RWPE1 (cell line): Measurements from ENCODE around the gene FYN.

Source experiments
- CTCF ChIA-PET: fragments of 350-600 bp; sonication (Branson Sonifier 250); formaldehyde crosslinking; extraction: SDS; loops from one replicate; lab custom pipeline; 2021; lab: Yijun Ruan, JAX
- POLR2A ChIA-PET: fragments of 400-600 bp; formaldehyde crosslinking; extraction: SDS; loops from one replicate; lab custom pipeline; 2020; ENCODE audit warnings: antibody characterized with exemption; ENCODE audit not compliant: low non-redundant PET; lab: Yijun Ruan, JAX
- DNase-seq: peaks from one replicate; pipeline ENCODE4 v3.0.0; 2012; ENCODE audit warnings: low spot score
- H3K27ac ChIP-seq: fragments of 450-650 bp; 2 replicates; pipeline ENCODE4 v1.5.1; 2017
- TF ChIP-seq, protein P1 (sequence below): fragments of 450-650 bp; conservative IDR thresholded peaks from 2 replicates; pipeline ENCODE4 v1.5.1; 2017; ENCODE audit warnings: low read depth, mild to moderate bottlenecking

FYN gene

DNA sequence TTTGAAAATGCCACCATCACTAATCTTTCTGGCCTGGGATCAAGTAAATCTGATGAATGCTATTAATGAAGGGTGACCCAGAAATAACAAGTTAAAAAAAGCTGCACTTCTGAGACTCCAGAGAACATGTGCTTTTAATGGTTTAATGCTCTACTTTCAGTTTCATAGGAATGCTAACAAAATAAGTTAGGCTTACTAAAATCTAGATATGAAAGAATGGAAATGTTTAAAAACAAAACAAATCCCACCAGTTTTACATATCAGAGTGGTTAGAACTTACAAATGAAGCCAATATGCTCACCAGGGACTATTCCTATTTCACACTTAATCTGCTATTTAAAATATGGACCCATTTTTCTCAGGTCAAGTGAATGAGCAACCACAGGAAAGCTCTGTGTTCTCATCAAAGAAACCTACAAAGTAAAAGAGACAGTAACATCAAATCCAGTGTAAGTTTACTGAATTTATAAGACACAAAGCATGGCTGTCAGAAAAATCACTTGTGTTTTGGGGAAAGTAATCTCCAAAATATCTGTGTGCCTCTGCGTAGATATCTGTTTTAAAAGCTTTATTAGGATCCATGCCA is 40.3 kb downstream of the FYN start:
- TF ChIP-seq, protein P1, sequence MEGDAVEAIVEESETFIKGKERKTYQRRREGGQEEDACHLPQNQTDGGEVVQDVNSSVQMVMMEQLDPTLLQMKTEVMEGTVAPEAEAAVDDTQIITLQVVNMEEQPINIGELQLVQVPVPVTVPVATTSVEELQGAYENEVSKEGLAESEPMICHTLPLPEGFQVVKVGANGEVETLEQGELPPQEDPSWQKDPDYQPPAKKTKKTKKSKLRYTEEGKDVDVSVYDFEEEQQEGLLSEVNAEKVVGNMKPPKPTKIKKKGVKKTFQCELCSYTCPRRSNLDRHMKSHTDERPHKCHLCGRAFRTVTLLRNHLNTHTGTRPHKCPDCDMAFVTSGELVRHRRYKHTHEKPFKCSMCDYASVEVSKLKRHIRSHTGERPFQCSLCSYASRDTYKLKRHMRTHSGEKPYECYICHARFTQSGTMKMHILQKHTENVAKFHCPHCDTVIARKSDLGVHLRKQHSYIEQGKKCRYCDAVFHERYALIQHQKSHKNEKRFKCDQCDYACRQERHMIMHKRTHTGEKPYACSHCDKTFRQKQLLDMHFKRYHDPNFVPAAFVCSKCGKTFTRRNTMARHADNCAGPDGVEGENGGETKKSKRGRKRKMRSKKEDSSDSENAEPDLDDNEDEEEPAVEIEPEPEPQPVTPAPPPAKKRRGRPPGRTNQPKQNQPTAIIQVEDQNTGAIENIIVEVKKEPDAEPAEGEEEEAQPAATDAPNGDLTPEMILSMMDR = no peak
- CTCF ChIA-PET = no interaction called here
- no peak overlapping the region for H3K27ac ChIP-seq
- DNase-seq = no peak
- POLR2A ChIA-PET = no interaction called here

DNA sequence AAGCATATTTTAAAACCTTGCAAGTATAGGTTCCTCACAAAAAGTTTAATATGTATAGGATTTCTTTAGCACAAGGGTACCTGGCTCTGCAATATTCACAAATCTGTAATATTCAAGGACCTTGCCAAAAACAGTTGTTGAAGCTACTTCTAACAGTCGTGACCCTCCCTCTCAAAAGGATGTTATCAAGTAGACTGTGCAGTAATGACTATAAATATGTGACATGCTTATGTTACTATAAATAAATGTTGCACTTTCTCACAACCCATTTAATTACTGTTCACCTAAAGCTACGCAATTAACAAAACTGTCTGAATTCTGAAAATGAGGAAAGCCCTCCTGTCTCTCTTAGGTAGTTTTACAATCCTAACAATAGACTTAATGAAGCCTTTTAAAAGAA is 41.8 kb downstream of the FYN start:
- DNase-seq = no peak
- ChIA-PET CTCF (interaction anchor here (0.7 kb wide), 1 partner anchor 25 kb away, joined by 4 read pairs; no protein-coding TSS in a partner anchor), POLR2A (no interaction called here)
- H3K27ac ChIP-seq = no peak overlapping the region
- TF ChIP-seq, protein P1 = no peak

DNA sequence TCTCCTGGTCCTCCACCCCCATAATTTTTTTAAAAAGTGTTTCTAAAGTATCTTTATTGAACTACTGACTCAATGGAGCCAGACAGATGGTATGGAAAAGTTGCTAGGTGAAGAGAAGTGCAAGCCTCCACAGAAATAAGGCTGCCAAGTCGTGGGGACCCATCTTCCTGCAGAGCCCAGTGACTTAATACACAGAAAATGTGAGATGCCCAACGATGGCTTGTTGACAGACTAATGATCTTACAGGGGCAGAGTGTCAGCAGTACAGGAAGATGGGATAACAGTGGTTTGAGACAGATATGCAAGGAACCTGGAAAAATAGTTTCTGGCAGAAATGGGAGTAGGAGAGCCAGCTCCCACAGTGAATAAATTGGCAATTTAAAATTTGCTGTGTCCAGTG is 43.3 kb downstream of the FYN start:
- TF ChIP-seq, protein P1 = no peak
- ChIA-PET POLR2A (no interaction called here), CTCF (no interaction called here)
- no peak overlapping the region for H3K27ac ChIP-seq
- no peak for DNase-seq

DNA sequence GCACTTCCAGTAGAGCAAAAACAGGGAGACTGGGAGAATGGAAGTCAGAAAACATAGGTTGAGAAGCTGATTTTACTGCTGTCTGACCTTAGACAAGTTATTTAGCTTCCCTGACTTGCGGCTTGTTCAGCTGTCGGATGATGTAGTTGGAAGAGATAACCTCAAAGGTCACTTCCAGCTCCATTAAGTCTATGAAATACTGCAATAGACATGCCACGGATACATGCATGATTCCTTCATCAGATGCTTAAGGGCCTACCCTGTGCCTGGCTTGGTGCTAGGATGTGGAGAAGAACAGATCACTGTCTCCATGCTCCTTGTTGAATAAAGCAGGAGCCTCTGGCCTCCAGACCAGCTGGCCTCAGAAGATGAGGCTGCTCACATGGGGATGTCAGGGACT is 43.7 kb downstream of the FYN start:
- CTCF ChIA-PET = interaction anchor here (0.6 kb wide), 1 partner anchor 272 kb away, joined by 5 read pairs; no protein-coding TSS in a partner anchor
- POLR2A ChIA-PET = no interaction called here
- no peak overlapping the region for H3K27ac ChIP-seq
- TF ChIP-seq, protein P1 = no peak
- DNase-seq = no peak

DNA sequence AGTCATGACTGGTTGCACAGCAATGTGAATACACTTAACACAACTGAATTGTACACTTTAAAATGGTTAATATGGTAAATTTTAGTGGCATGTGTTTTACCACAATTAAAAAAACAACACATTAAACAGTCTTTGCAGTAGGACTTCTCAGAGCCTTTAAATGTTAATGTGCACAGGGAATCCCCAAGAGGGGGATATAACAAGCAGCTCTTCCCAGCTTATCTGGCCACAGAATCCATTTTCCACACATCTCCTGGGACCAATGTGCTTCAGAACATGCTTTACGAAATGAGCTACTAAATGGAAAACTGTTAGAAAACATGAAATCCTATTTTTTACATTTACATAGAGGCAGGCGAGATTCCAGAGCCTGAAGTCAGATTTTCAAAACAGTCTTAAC is 44.4 kb downstream of the FYN start:
- DNase-seq = no peak
- H3K27ac ChIP-seq = no peak overlapping the region
- CTCF ChIA-PET = interaction anchor here (0.6 kb wide), 1 partner anchor 273 kb away, joined by 5 read pairs; no protein-coding TSS in a partner anchor
- POLR2A ChIA-PET = no interaction called here
- TF ChIP-seq, protein P1 = no peak

DNA sequence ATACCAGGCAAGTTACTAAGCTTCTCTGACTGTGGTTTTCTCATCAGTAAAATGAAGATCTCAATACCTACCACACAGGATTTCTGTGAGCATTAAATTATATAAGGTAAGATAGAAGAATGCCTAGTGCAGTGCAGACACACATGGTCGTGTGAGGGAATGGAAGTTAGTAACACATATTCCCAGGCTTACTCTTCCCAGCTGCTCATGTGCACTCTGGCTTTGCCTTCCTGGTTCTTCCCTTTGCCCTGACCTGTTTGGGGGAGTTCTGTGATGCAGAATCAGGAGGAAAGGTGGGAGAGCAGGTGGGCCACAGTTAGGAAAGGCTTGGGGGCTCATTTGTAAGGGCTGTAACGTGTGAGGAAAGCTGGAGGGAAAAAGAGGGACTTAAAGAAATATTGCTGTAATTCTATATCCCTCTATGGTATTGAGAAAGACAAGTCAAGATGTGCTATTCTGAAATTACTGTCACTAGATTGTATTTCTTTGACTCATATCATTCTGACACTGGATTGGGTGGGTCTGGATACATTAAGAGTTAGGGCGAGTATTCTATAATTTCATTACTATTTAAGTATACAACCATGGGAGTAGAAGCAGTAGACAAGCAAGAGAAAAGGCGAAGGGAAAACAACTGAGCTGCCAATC is 47.7 kb downstream of the FYN start:
- no peak overlapping the region for H3K27ac ChIP-seq
- TF ChIP-seq, protein P1 = no peak
- ChIA-PET CTCF (no interaction called here), POLR2A (no interaction called here)
- DNase-seq = no peak
